ENCODE data around the gene TPGS1. TPM values are rescaled to one million over a fixed set of nuclear protein-coding genes. Genes with fewer than 3 reads are reported as not detected.

Gene TPGS1
- total RNA-seq, 3 donors from 2014 or later, result 21.9 to 22.8 (median 22.6) TPM

- no peak for ATAC-seq
- DNase-seq, result no peak
- Mint-ChIP-seq H3K9me3 (no peaks in the 10 kb centered on the region), H3K4me1 (ENCODE audit: low read depth) (peaks cover 22% of the 10 kb centered on the region), H3K27me3 (ENCODE audit: low read depth) (no peaks in the 10 kb centered on the region), H3K36me3 (ENCODE audit: insufficient read depth) (peaks cover 4% of the 10 kb centered on the region), H3K4me3 (peak overlapping the region; percentile 86)
Measured at GRCh38 chr19:533364-534058, 26.2 kb downstream of the TPGS1 start.

- Mint-ChIP-seq H3K27me3 (ENCODE audit: low read depth) (no peaks in the 10 kb centered on the region), H3K4me1 (ENCODE audit: low read depth) (peaks cover 22% of the 10 kb centered on the region), H3K9me3 (no peaks in the 10 kb centered on the region), H3K36me3 (ENCODE audit: insufficient read depth) (peaks cover 6% of the 10 kb centered on the region), H3K4me3 (peak overlapping the region; percentile 62)
- no peak for DNase-seq
- no peak for ATAC-seq
Measured at GRCh38 chr19:534088-534487, 26.8 kb downstream of the TPGS1 start.

GRCh38 chr19:535017-535835 is 27.9 kb downstream of the TPGS1 start:
- Mint-ChIP-seq H3K4me3 (peak overlapping the region; percentile 54), H3K9me3 (no peaks in the 10 kb centered on the region), H3K36me3 (ENCODE audit: insufficient read depth) (peaks cover 6% of the 10 kb centered on the region), H3K27me3 (ENCODE audit: low read depth) (no peaks in the 10 kb centered on the region), H3K4me1 (ENCODE audit: low read depth) (peaks cover 18% of the 10 kb centered on the region)
- ATAC-seq (no peak), DNase-seq (no peak)

- Mint-ChIP-seq H3K4me1 (ENCODE audit: low read depth) (peaks cover 18% of the 10 kb centered on the region), H3K36me3 (ENCODE audit: insufficient read depth) (peaks cover 6% of the 10 kb centered on the region), H3K27me3 (ENCODE audit: low read depth) (no peaks in the 10 kb centered on the region), H3K9me3 (no peaks in the 10 kb centered on the region), H3K4me3 (no peak overlapping the region)
- DNase-seq (no peak), ATAC-seq (no peak)
Measured at GRCh38 chr19:536031-536880, 29.0 kb downstream of the TPGS1 start.

GRCh38 chr19:536881-537404 is 29.6 kb downstream of the TPGS1 start:
- ATAC-seq (no peak), DNase-seq (no peak)
- Mint-ChIP-seq H3K9me3 (no peaks in the 10 kb centered on the region), H3K4me1 (ENCODE audit: low read depth) (peaks cover 18% of the 10 kb centered on the region), H3K4me3 (no peak overlapping the region), H3K36me3 (ENCODE audit: insufficient read depth) (peaks cover 6% of the 10 kb centered on the region), H3K27me3 (ENCODE audit: low read depth) (no peaks in the 10 kb centered on the region)

GRCh38 chr19:538641-539428 is 31.5 kb downstream of the TPGS1 start:
- Mint-ChIP-seq H3K36me3 (ENCODE audit: insufficient read depth) (peaks cover 6% of the 10 kb centered on the region), H3K9me3 (no peaks in the 10 kb centered on the region), H3K27me3 (ENCODE audit: low read depth) (no peaks in the 10 kb centered on the region), H3K4me3 (no peak overlapping the region), H3K4me1 (ENCODE audit: low read depth) (peaks cover 15% of the 10 kb centered on the region)
- no peak for ATAC-seq
- DNase-seq, result no peak

GRCh38 chr19:539429-540030 is 32.2 kb downstream of the TPGS1 start:
- Mint-ChIP-seq H3K27me3 (ENCODE audit: low read depth) (no peaks in the 10 kb centered on the region), H3K36me3 (ENCODE audit: insufficient read depth) (peaks cover 6% of the 10 kb centered on the region), H3K4me1 (ENCODE audit: low read depth) (peaks cover 17% of the 10 kb centered on the region), H3K4me3 (no peak overlapping the region), H3K9me3 (no peaks in the 10 kb centered on the region)
- ATAC-seq (no peak), DNase-seq (no peak)

- ATAC-seq, result no peak
- H3K4me1 Mint-ChIP-seq (ENCODE audit: low read depth), result peaks cover 20% of the 10 kb centered on the region
Measured at GRCh38 chr19:540867-541637, 33.8 kb downstream of the TPGS1 start.

GRCh38 chr19:541699-542098 is 34.4 kb downstream of the TPGS1 start:
- H3K9me3 Mint-ChIP-seq, result no peaks in the 10 kb centered on the region
- peaks cover 20% of the 10 kb centered on the region for H3K4me1 Mint-ChIP-seq (ENCODE audit: low read depth)
- peaks cover 6% of the 10 kb centered on the region for H3K36me3 Mint-ChIP-seq (ENCODE audit: insufficient read depth)
- H3K27me3 Mint-ChIP-seq (ENCODE audit: low read depth), result no peaks in the 10 kb centered on the region
- DNase-seq (no peak), ATAC-seq (no peak)
- no peak overlapping the region for H3K4me3 Mint-ChIP-seq

More at GRCh38 chr19:540867-541637, 33.8 kb downstream of the TPGS1 start:
- peaks cover 6% of the 10 kb centered on the region for H3K36me3 Mint-ChIP-seq (ENCODE audit: insufficient read depth)
- no peak overlapping the region for H3K4me3 Mint-ChIP-seq
- no peaks in the 10 kb centered on the region for H3K27me3 Mint-ChIP-seq (ENCODE audit: low read depth)
- H3K9me3 Mint-ChIP-seq, result no peaks in the 10 kb centered on the region
- DNase-seq, result no peak

GRCh38 chr19:542173-542866 is 35.0 kb downstream of the TPGS1 start:
- Mint-ChIP-seq H3K27me3 (ENCODE audit: low read depth) (no peaks in the 10 kb centered on the region), H3K36me3 (ENCODE audit: insufficient read depth) (peaks cover 6% of the 10 kb centered on the region), H3K4me1 (ENCODE audit: low read depth) (peaks cover 20% of the 10 kb centered on the region), H3K4me3 (no peak overlapping the region), H3K9me3 (no peaks in the 10 kb centered on the region)
- ATAC-seq (no peak), DNase-seq (no peak)

GRCh38 chr19:543910-544608 is 36.8 kb downstream of the TPGS1 start, which contains the start of gene GZMM:
TSS of gene GZMM (plus strand) at chr19:544053. CDS start at chr19:544072, 19 bp downstream.
- Mint-ChIP-seq H3K4me1 (ENCODE audit: low read depth) (peaks cover 20% of the 10 kb centered on the region), H3K4me3 (peak within 1 kb of the TSS; percentile 84), H3K27me3 (ENCODE audit: low read depth) (no peaks in the 10 kb centered on the region), H3K36me3 (ENCODE audit: insufficient read depth) (peaks cover 6% of the 10 kb centered on the region), H3K9me3 (no peaks in the 10 kb centered on the region)
- DNase-seq (peak; percentile 71), ATAC-seq (peak; percentile 96 to 97)

GRCh38 chr19:547117-547516 is 39.8 kb downstream of the TPGS1 start:
- Mint-ChIP-seq H3K27me3 (ENCODE audit: low read depth) (no peaks in the 10 kb centered on the region), H3K4me3 (no peak overlapping the region), H3K36me3 (ENCODE audit: insufficient read depth) (peaks cover 6% of the 10 kb centered on the region), H3K9me3 (no peaks in the 10 kb centered on the region), H3K4me1 (ENCODE audit: low read depth) (peaks cover 21% of the 10 kb centered on the region)
- DNase-seq (no peak), ATAC-seq (no peak)
